Measurements from ENCODE around the gene OR10A4.
"Not testable (repeated sequence)": the region's sequence is repeated elsewhere in the genome, so short reads cannot be mapped to it uniquely, and the experiment has no call there.

OR10A4 gene

DNA sequence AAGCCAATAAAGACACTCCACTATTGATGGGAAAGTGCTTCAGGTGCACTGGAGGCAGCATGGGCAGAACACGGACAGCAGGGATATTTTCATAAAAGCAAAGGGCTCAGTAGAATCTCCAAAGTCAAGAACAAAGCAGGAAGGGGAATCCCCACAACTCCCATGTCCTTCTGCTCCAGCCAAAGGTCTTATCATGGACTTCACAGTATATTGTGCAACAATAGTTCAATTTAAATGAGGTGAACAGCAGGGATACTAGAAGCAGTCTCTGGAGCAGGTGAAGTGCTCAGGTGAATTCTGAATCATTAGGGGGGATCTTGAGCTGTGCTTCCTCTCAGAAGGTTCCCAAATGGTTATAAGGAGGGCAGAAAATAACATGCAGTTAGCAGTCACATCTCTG, 22.5 kb downstream of the OR10A4 start:
- no peak for DNase-seq (ENCODE audit: low read depth)

DNA sequence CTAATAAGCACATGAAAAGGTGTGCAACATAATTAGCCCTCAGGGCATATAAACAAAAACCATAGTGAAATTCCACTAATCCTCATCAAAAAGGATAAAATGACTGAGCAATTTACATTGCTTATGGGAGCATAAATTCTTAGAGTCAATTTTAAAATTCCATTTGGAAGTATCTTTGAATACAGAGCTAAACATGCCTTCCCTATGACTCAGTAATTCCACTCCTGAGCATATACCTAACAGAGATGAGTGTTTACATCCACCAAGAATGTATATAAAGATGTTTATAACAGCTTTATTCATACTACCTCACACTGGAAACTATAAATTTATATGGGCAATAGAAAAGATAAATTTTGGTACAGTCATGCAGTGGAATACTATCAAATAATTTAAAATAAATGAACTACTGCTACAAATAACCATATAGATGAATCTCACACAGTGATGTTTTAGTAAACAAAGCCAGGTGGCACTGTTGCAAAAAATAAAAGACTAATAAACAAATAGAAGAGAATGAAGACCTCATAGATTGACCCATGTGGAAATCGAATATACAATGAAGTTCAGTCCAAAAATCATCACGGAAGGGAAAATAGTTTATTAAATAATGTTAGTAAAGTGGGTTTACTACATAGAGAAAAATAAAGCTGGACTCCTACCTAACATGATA, 24.0 kb downstream of the OR10A4 start:
- DNase-seq (ENCODE audit: low read depth) = peak; percentile 26

DNA sequence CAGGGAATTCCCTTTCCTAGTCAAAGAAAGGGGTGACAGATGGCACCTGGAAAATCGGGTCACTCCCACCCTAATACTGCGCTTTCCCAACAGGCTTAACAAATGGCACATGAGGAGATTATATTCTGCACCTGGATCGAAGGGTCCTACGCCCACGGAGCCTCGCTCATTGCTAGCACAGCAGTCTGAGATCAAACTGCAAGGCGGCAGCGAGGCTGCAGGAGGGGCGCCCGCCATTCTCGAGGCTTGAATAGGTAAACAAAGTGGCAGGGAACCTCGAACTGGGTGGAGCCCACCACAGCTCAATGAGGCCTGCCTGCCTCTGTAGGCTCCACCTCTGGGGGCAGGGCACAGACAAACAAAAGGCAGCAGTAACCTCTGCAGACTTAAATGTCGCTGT, 28.4 kb downstream of the OR10A4 start:
- DNase-seq (ENCODE audit: low read depth) = not testable (repeated sequence)

DNA sequence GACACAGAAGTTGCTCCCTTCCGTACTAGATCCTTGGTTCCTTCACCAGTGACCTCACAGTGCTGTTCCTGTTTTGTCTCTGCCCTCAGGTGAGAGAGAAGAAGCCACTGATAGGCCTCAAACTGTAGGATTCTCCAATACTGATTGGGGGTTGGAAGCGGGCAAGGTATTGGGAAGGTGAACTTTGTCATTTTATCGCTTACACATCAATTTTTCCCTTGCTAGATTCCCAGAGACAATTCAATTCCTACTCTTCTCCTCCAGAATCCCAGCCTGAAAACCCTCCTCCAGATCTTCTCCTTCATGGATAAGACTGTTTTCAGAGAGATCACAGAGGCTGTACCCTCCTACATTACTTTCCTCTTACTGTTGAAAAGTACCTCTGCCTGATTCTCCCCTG, 35.0 kb downstream of the OR10A4 start:
- no peak for DNase-seq (ENCODE audit: low read depth)

DNA sequence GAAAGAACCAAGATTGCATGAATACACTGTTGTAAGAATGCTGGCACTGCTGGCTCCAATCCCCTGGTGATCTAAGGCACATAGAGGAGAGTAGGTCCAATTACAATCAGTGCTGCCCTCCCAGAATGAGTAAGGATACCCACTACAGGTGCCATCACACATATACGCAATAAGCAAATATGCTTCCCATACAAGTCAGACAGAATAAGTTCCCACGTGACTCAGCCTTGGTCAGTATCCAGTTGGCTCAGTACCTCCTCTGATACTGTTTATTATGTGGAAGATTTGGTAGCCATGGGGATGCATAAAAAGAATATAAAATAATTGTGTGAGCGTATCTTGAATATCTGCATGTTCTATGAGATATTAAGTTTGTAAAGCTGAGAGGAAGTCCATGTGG, 35.5 kb downstream of the OR10A4 start:
- DNase-seq (ENCODE audit: low read depth) = peak; percentile 20

DNA sequence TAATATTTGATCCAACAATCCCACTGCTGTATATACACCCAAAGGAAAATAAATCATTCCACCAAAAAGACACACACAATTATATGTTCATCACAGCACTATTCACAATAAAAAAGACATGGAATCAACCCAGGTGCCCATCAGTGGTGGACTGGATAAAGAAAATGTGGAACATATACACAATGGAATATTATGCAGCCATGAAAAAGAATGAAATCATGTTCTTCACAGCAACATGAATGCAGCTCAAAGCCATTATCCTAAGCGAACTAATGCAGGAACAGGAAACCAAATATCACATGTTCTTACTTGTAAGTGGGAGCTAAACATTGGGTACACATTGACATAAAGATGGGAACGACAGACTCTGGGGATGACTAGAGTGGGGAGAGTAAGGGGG, 43.3 kb downstream of the OR10A4 start:
- DNase-seq (ENCODE audit: low read depth) = no peak

DNA sequence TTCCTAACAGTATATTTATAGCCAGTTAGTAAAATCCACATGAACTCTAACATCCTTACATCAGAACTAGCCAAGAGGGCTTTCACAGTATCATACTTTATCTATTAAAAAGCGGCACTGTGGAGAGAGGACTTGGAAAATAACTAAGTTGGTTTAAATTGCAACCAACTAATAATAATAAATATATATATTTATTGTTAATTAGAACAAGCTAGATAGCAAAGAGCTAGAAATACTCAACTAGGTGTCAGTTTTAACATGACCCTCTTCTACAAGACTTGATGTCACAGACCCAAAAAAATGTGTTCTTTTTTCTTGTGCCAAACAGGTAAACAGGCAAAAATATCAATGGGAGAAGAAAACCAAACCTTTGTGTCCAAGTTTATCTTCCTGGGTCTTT, 44.3 kb downstream of the OR10A4 start, which contains the start of gene OR2D3:
Gene OR2D3, plus strand, starts transcription at position 301 of the 400 bp plus-strand sequence. Its CDS starts 0 bp downstream, at position 301.
- DNase-seq (ENCODE audit: low read depth) = no peak

DNA sequence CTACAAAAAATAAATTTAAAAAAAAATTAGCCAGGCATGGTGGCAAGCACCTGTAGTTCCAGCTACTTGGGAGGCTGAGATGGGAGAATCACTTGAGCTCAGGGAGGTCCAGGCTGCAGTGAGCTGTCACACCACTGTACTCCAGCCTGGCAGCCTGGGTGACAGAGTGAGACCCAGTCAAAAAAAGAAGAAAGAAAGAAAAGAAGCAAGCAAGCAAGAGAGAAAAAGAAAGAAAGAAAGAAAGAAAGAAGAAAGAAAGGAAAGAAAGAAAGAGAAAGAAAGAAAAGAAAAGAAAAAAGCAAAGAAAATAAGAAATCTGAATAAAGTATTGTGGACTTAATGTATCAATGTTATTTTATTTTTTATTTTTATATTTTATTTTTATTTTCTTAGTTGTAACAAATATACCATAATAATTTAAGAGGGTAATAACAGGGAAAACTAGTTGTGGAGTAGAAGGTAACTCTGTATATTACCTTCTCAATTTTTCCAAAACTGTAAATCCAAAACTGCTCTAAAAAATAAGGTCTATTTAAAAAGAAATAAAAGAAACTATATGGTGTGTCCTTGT, 48.7 kb downstream of the OR10A4 start:
- no peak for DNase-seq (ENCODE audit: low read depth)

DNA sequence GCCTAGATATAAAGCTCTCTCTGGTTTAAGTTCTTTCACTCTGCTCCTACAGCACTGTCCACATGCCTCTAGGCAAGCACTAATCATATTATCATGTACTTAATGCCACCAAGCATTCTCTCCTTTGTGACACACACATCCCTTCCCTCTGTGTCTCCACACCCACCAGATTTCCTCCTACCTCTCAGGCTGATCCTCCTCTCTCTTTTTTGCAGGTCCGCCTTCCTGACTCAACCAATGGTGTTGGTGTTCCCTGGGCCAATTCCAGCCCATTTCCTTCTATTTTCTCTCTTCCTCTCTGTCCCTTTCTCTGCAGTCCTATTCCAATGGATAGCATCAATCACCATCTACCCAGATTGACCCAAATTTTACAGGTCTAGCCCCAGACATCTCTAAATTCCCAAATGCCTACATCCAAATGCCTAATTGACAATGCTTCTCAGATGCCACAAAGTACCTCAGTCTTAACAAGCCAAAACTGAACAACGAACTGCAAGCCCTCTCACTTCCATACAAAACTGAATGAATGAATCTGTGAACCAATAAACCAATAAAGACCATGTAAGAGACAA, 49.3 kb downstream of the OR10A4 start:
- DNase-seq (ENCODE audit: low read depth) = no peak

DNA sequence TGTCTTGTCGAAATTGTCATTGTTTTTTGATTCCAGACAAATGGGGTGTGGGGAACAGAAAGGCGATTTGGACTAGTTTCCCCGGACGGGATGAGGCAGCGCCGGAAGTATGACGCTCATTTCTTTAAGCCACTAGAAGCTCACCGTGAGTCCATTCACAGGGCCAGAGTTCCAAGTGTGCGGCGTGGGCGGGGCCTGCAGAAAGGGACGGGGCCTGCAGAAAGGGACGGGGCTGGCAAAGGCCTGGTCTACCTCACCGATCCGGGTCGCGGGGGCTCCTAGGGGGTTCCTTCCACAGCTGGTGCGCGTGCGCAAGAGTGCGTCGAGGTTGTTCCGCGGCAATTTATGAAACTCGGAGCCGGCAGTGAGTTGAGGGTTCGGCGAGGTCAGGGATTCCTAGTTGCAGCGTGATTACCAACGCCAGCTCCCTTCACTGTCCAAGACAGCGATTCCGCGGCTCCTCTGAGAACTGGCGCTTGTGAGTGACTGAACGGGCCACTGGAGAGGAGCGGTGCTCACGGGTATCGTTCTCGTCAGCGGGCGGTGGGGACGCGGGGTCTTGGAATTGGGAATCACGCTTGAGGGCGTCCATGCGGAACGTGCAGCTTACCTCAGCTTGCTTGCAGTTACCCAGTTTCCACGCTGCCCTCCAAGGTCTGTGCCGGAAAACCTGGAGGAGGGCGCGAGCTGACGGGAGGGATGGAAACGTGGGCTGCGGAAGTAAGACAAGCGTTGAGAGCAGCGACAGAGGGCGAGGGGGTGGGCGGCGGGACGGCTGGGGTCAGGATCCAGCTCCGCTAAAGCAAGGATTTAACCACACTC, 50.0 kb downstream of the OR10A4 start, which contains the start of gene ZNF215:
Gene ZNF215, plus strand, starts transcription at position 219 of the 822 bp plus-strand sequence. CDS start 5,847 bp downstream, outside the sequence.
- DNase-seq (ENCODE audit: low read depth) = peak; percentile 74

DNA sequence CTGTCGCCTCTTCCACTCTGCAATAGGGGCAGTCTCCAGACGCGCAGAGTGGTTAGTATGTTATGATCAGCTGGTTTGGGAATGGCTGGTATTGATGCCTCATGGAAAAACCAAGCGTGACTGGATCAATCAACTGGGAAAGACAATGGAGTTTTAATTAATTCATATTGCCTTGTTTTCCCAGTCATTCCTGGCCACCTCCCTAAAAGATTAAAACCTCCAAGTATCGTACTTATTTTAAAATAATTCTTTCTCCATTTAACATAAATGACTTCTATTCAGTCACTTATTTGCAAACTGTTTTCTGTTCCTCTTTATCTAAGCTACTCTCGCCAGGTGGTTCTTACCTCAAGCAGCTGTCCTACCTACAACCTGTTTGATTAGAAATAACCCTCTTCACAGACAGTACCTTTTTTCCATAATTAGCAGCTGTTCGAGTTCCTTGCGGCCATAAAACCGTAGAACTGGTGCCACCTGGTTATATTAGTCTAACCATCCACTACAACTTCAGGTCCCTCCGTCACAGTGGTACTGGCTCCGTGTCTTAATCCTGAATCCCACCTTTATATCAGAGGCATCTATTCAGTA, 50.7 kb downstream of the OR10A4 start:
- DNase-seq (ENCODE audit: low read depth) = no peak

All from HS-5 (cell line).